ENCODE data around the gene CBFA2T3.

DNA sequence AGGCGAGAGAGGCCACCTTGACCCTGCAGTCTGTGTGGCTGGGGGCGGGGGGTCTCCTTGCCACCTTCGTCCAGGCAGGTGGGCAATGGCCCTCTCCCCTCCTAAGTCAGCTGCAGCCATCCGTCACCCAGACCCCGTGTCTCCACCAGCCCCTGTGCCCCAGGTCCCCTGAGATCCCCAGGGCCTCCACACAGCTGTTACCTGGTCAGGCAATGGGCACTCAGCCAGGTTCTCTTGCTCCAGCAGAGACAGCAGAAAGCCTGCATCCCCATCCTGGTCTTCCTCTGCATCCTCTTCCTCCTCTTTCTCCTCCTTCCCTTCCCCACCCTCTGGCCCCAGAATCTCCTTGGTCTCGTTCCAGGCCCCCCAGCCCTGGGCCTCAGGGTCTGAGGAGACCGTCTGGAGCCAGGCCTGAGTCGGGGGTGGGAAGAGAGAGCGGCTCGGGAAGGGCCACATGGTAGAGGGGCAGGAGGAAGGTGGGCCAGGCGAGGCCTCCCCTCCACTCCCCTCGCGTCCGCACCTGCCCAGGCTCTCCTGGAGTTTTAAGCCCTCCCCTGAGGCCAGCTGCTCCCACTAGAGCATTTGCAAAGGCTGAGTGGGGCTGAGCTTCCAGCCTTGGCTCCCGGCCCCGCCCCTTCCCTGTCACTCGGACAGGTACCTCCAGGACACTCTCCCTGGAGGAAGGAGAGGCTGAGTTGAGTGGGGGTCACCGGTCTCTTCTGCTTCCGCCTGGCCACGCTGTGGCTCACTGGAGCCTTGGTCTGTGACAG is 110.7 kb downstream of the CBFA2T3 start, which contains the start of gene PABPN1L:
- TF ChIP-seq, protein P1, sequence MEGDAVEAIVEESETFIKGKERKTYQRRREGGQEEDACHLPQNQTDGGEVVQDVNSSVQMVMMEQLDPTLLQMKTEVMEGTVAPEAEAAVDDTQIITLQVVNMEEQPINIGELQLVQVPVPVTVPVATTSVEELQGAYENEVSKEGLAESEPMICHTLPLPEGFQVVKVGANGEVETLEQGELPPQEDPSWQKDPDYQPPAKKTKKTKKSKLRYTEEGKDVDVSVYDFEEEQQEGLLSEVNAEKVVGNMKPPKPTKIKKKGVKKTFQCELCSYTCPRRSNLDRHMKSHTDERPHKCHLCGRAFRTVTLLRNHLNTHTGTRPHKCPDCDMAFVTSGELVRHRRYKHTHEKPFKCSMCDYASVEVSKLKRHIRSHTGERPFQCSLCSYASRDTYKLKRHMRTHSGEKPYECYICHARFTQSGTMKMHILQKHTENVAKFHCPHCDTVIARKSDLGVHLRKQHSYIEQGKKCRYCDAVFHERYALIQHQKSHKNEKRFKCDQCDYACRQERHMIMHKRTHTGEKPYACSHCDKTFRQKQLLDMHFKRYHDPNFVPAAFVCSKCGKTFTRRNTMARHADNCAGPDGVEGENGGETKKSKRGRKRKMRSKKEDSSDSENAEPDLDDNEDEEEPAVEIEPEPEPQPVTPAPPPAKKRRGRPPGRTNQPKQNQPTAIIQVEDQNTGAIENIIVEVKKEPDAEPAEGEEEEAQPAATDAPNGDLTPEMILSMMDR (IDR thresholded peaks at IDR 0.05) = no peak
- TF ChIP-seq POLR2A (IDR thresholded peaks at IDR 0.05) = no peak
- TF ChIP-seq EP300 (IDR thresholded peaks at IDR 0.05) = no peak
